ENCODE measurements around the gene GLTP. TPM values are rescaled to one million over a fixed set of nuclear protein-coding genes. Genes with fewer than 3 reads are reported as not detected.

GLTP gene
- total RNA-seq, 2 donors from 2014 or later = 42.4 to 48.9 TPM

Other genes with a start within 250 kb of the GLTP start
- 1 to 10 TPM in 1 of 2 donors, under 1 TPM in 1; 0.68 to 2.9 TPM for gene FAM222A, start 166.7 kb downstream of the GLTP start, total RNA-seq
- gene TRPV4, start 47.1 kb downstream of the GLTP start, total RNA-seq = 1 to 10 TPM; 2.0 to 5.7 TPM
- gene TCHP, start 19.7 kb upstream of the GLTP start, total RNA-seq = 10 to 100 TPM; 13.5 to 36.9 TPM
- gene GIT2, start 115.8 kb upstream of the GLTP start, total RNA-seq = 10 to 100 TPM; 45.2 to 71.5 TPM
- 10 to 100 TPM; 69.1 to 83.7 TPM for gene ANKRD13A, start 118.9 kb upstream of the GLTP start, total RNA-seq
- 10 to 100 TPM in 1 of 2 donors, 1 to 10 TPM in 1; 6.4 to 18.1 TPM for gene C12orf76, start 168.0 kb upstream of the GLTP start, total RNA-seq
- 10 to 100 TPM in 1 of 2 donors, 1 to 10 TPM in 1; 9.3 to 17.4 TPM for gene IFT81, start 243.8 kb upstream of the GLTP start, total RNA-seq

Measured in thoracic aorta (tissue), 2 donors.